ENCODE results near the gene LRP1B. TPM values are rescaled to one million over a fixed set of nuclear protein-coding genes. Genes with fewer than 3 reads are reported as not detected.

The LRP1B gene
- total RNA-seq, 1 experiment from 2014 or later, result not detected

DNA sequence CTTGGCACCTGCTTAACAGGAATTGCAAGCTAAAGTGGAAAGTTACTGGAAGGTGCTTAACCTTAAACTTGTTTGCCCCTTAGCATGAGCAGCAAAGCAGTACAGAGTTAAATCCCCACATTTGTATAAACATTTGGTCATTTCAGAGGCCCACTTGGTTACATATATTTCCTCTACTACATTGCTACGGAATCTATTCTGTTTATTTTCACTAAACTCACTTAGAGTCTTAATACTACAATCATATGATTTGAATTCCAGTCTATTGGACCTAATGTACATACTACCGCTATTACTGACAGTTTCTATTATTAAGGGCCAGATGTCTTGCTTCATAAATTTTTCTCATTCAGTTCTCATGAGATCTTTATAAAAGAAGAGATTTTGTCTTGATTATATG, 1294.0 kb downstream of the LRP1B start:
- Histone ChIP-seq H3K4me3 (no peak overlapping the region), H3K27me3 (no peaks in the 10 kb centered on the region), H3K36me3 (no peaks in the 10 kb centered on the region), H3K9me3 (no peaks in the 10 kb centered on the region)
- no peak for DNase-seq

GRCh38 chr2:140835079-140835478, 1295.7 kb downstream of the LRP1B start:
- no peak overlapping the region for H3K4me3 ChIP-seq
- H3K9me3 ChIP-seq, result no peaks in the 10 kb centered on the region
- H3K36me3 ChIP-seq, result no peaks in the 10 kb centered on the region
- no peaks in the 10 kb centered on the region for H3K27me3 ChIP-seq
- no peak for DNase-seq

DNA sequence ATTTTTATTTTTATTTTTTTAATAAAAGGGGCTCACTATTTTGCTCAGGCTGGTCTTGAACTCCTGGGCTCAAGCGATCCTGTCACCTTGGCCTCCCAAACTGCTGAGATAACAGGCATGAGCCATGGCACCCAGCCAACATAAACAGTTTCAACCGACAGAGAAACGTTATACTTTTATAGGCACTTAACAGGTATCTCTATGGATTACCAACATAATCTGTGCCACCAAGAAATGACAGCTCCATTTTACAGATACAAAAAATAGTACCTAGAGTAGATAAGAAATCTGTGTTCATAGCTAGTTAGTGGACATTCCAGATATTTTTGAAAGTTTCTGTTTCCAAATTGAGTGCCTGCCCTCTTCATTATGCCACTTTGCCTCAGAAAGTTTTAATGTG, 1316.7 kb downstream of the LRP1B start:
- Histone ChIP-seq H3K9me3 (no peaks in the 10 kb centered on the region), H3K27me3 (no peaks in the 10 kb centered on the region), H3K4me3 (no peak overlapping the region), H3K36me3 (no peaks in the 10 kb centered on the region)
- DNase-seq, result no peak

GRCh38 chr2:140808820-140809219, 1322.0 kb downstream of the LRP1B start:
- no peak overlapping the region for H3K4me3 ChIP-seq
- no peak for DNase-seq
- H3K27me3 ChIP-seq, result no peaks in the 10 kb centered on the region
- no peaks in the 10 kb centered on the region for H3K9me3 ChIP-seq
- H3K36me3 ChIP-seq, result no peaks in the 10 kb centered on the region

DNA sequence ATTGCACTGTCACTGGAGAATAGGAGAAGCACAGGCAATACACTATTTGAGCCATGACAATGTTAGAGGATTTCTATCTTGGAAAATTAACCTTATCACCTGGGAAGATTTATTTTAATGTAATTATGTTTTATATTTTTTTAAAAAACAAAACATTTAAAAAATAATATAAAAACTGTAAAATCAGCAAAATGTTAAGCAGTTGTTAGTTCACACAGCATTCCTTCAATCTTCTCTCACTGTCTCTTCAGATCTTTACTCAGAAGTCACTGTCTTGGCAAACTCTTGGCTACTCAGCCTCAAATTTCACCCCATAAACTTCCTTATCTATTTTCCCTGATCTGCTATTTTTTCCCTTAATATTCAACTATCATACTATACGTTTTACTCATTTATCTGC, 1322.6 kb downstream of the LRP1B start:
- no peak overlapping the region for H3K4me3 ChIP-seq
- DNase-seq, result no peak
- no peaks in the 10 kb centered on the region for H3K36me3 ChIP-seq
- H3K9me3 ChIP-seq, result no peaks in the 10 kb centered on the region
- H3K27me3 ChIP-seq, result no peaks in the 10 kb centered on the region

GRCh38 chr2:140804700-140805260, 1326.0 kb downstream of the LRP1B start:
- H3K27me3 ChIP-seq, result no peaks in the 10 kb centered on the region
- H3K36me3 ChIP-seq, result no peaks in the 10 kb centered on the region
- DNase-seq, result no peak
- H3K9me3 ChIP-seq, result no peaks in the 10 kb centered on the region
- no peak overlapping the region for H3K4me3 ChIP-seq

DNA sequence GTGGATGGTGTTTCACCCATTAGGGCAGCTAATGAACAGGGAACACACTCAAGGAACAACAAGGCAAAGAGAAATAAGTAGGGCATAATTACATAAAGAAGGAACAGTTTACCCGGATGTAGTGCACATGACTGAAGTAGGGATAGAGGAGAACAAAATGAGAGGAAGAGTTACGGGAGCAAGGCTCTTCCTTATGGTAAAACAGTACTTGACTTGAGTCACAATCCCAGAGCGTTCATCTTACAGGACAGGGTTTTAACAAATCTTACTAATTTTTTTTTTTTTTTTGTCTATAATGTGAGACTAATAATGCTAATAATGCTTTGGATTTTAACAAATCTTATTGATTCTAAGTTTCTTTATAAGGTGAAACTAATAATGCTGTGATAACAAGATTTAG, 1329.5 kb downstream of the LRP1B start:
- H3K36me3 ChIP-seq, result no peaks in the 10 kb centered on the region
- H3K4me3 ChIP-seq, result no peak overlapping the region
- no peaks in the 10 kb centered on the region for H3K9me3 ChIP-seq
- DNase-seq, result no peak
- no peaks in the 10 kb centered on the region for H3K27me3 ChIP-seq

DNA sequence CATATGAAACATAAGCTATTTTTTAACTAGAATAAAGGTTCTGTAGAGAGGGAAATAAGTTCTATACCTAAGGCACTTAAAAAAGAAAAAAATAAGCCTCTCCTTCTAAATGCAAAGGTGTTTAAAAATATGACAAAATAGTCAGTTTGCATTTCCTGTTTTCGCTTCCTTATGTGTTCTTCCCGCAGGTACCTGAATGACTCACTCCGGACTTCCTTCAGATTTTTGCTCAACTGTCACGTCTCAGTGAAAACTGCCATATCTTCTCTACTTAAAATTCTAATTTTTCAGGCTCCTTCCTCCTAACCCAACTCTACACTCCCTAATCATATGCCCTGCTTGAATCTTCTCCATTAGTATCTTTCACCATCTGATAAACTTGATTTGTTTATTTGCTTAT, 1333.1 kb downstream of the LRP1B start:
- DNase-seq, result no peak
- H3K36me3 ChIP-seq, result no peaks in the 10 kb centered on the region

DNA sequence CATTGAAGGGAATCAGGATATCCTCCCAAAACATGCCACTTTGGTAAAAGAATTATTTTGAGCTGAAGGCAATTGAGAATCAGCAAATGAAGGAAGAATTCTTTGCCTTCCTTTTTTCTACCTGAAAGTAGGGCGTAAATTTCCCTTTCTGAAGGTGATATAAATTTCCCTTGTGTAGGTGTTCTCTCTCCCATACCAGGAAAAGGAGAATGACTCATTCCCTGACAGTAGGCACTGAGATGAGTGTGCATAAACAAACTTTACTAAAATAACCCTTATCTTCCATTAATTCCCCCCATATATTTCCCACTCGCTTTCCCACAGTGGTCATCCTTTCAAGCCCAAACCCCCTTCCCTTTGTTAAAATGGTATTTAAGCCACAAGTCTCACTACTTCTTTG, 1339.0 kb downstream of the LRP1B start:
- Histone ChIP-seq H3K27me3 (no peaks in the 10 kb centered on the region), H3K36me3 (no peaks in the 10 kb centered on the region), H3K9me3 (no peaks in the 10 kb centered on the region), H3K4me3 (no peak overlapping the region)
- no peak for DNase-seq

More for the DNA sequence above, 1333.1 kb downstream of the LRP1B start:
- Histone ChIP-seq H3K27me3 (no peaks in the 10 kb centered on the region), H3K4me3 (no peak overlapping the region), H3K9me3 (no peaks in the 10 kb centered on the region)

DNA sequence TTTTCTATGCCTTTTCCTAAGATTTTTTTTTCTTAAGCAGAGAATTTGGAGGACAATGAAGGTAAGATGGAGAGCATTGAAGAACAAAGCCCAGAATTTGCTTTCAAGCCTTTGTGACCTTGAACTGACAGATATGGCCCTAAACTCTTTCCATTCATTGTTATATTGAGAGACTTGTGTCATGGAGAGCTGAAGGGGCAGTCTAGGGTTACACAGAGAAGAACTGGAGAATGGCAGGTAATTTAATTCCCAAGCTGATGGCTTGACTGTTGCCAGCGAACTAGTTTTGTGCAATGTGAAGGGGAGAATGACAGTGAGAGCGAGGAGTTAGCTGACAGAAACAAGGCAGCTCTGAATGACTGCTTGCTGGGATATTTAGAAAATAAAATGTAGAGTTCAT, 1344.2 kb downstream of the LRP1B start:
- Histone ChIP-seq H3K36me3 (no peaks in the 10 kb centered on the region), H3K4me3 (no peak overlapping the region)

DNA sequence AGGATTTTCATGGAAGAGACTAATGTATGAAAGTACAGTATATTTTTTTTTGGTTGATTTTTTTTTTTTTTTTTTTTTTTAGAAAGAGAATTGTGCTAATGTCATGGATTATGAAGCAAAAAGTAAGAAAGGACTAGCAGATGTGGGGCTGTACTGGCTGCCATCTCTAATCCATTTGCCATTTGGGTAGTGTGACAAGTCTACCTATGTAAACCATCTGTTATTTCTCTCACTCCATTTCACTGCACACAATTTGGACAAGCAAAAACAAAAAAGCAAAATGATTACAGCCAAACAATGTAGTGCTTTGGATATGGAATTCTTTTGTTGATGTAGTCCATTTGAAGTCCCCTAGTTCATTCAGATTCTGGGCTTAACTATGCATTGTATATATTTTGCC, 1355.4 kb downstream of the LRP1B start:
- H3K36me3 ChIP-seq, result no peaks in the 10 kb centered on the region
- no peak overlapping the region for H3K4me3 ChIP-seq
- no peak for DNase-seq
- H3K27me3 ChIP-seq, result no peaks in the 10 kb centered on the region
- no peaks in the 10 kb centered on the region for H3K9me3 ChIP-seq

More for the DNA sequence above, 1344.2 kb downstream of the LRP1B start:
- Histone ChIP-seq H3K9me3 (no peaks in the 10 kb centered on the region), H3K27me3 (no peaks in the 10 kb centered on the region)
- DNase-seq, result no peak

GRCh38 chr2:140770645-140771044, 1360.2 kb downstream of the LRP1B start:
- Histone ChIP-seq H3K4me3 (no peak overlapping the region), H3K36me3 (no peaks in the 10 kb centered on the region), H3K27me3 (no peaks in the 10 kb centered on the region), H3K9me3 (no peaks in the 10 kb centered on the region)
- DNase-seq, result no peak

DNA sequence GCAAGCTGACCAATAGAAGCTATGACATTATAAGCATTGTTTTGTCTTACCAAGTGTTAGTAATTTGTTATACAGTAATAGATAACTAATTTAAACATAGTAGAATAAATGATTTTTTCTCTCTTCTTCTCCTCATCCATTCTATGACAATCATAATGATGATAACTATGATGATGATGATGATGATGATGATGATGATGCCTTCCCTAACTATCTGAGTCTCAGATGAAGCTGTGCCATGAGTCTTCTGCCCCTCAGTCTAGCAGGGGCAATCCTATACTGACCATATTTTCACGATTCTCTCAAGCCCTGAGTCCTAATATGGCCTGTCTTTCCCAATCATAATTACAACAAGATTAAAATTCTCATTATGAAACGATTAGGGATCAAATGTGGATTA, 1369.0 kb downstream of the LRP1B start:
- no peaks in the 10 kb centered on the region for H3K36me3 ChIP-seq
- no peak overlapping the region for H3K4me3 ChIP-seq
- DNase-seq, result no peak
- no peaks in the 10 kb centered on the region for H3K27me3 ChIP-seq
- no peaks in the 10 kb centered on the region for H3K9me3 ChIP-seq

- no peak for DNase-seq
- Histone ChIP-seq H3K4me3 (no peak overlapping the region), H3K27me3 (no peaks in the 10 kb centered on the region), H3K9me3 (no peaks in the 10 kb centered on the region), H3K36me3 (no peaks in the 10 kb centered on the region)
These were observed 1371.2 kb downstream of the LRP1B start for GRCh38 chr2:140759426-140760156.

GRCh38 chr2:140747665-140748064, 1383.2 kb downstream of the LRP1B start:
- no peak for DNase-seq
- Histone ChIP-seq H3K4me3 (no peak overlapping the region), H3K27me3 (no peaks in the 10 kb centered on the region), H3K36me3 (no peaks in the 10 kb centered on the region), H3K9me3 (no peaks in the 10 kb centered on the region)

GRCh38 chr2:140747090-140747489, 1383.7 kb downstream of the LRP1B start:
- DNase-seq, result no peak
- no peaks in the 10 kb centered on the region for H3K27me3 ChIP-seq
- no peak overlapping the region for H3K4me3 ChIP-seq
- no peaks in the 10 kb centered on the region for H3K36me3 ChIP-seq
- H3K9me3 ChIP-seq, result no peaks in the 10 kb centered on the region

DNA sequence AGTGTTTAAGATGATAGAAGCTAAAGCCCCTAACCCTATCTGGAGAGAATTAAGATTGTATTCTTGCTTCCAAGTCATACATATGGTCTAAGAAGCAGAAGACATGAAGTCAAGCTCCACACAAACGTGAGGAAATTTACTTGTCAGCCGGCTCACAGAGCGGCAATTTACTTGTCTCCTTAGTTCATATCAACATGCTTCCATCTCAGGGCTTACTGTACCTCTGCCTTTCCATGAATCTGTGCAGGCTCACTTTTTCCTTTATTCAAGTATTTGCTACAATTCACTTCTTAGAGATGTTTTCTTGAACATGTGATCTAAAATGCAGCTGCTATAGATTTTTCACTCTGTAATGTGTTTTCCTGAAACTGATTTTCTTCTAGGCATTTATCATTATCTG, 1386.4 kb downstream of the LRP1B start:
- no peaks in the 10 kb centered on the region for H3K36me3 ChIP-seq
- H3K4me3 ChIP-seq, result no peak overlapping the region
- DNase-seq, result no peak
- H3K9me3 ChIP-seq, result no peaks in the 10 kb centered on the region
- H3K27me3 ChIP-seq, result no peaks in the 10 kb centered on the region

GRCh38 chr2:140737006-140737405, 1393.8 kb downstream of the LRP1B start:
- no peak for DNase-seq
- no peaks in the 10 kb centered on the region for H3K9me3 ChIP-seq
- no peaks in the 10 kb centered on the region for H3K36me3 ChIP-seq
- H3K4me3 ChIP-seq, result no peak overlapping the region
- no peaks in the 10 kb centered on the region for H3K27me3 ChIP-seq

Measured in MG63 (cell line).